Measurements from ENCODE around the gene SLC22A14.

- no peak for TF ChIP-seq ZNF274 (IDR thresholded peaks at IDR 0.05; ENCODE audit: low read depth, low read length)
- no peak for TF ChIP-seq YY1 (IDR thresholded peaks at IDR 0.05; ENCODE audit: insufficient read depth, insufficient read length)
- no peak for TF ChIP-seq SUZ12 (IDR thresholded peaks at IDR 0.05; ENCODE audit: extremely low read depth, insufficient read depth, insufficient read length)
These were observed 31.2 kb downstream of the SLC22A14 start for GRCh38 chr3:38313263-38313662.
